Activated B cell treated with CpG ODN at 0.5 μM for 24 hours (primary cell): ENCODE results near the gene EARS2. TPM values are rescaled to one million over a fixed set of nuclear protein-coding genes. Genes with fewer than 3 reads are reported as not detected.

Experiments used
- ATAC-seq: fragments of 200-7000 bp; cut with Tn5 transposase; one replicate; pipeline ENCODE4 v1.10.0; 2021; ENCODE audit warnings: low read depth, mild to moderate bottlenecking, moderate library complexity
- CTCF ChIA-PET: fragments of 350-600 bp; sonication (Branson Sonifier 250); formaldehyde crosslinking; loops from one replicate; lab custom pipeline; 2021; ENCODE audit warnings: antibody characterized with exemption; lab: Charles Lee
- POLR2A ChIA-PET: fragments of 350-600 bp; sonication (Branson Sonifier 250); formaldehyde crosslinking; loops from one replicate; lab custom pipeline; 2021; ENCODE audit warnings: antibody characterized with exemption; lab: Charles Lee
- DNase-seq: peaks from one replicate; pipeline ENCODE4 v3.0.0; 2022
- H3K27ac Mint-ChIP-seq: one replicate; pipeline ENCODE4 v1.8.0; 2020; ENCODE audit warnings: mixed read lengths
- H3K27me3 Mint-ChIP-seq: one replicate; pipeline ENCODE4 v1.8.0; 2021; ENCODE audit warnings: mixed read lengths
- H3K36me3 Mint-ChIP-seq: one replicate; pipeline ENCODE4 v1.8.0; 2021; ENCODE audit warnings: low read depth, mixed read lengths
- H3K4me1 Mint-ChIP-seq: one replicate; pipeline ENCODE4 v1.8.0; 2021; ENCODE audit warnings: mixed read lengths
- H3K4me3 Mint-ChIP-seq: one replicate; pipeline ENCODE4 v1.8.0; 2020; ENCODE audit warnings: mild to moderate bottlenecking, mixed read lengths
- H3K9me3 Mint-ChIP-seq: one replicate; pipeline ENCODE4 v1.8.0; 2020; ENCODE audit warnings: mixed read lengths
- intact Hi-C: fragments of 100-400 bp; cut with micrococcal nuclease; formaldehyde crosslinking; loops from one replicate; pipeline ENCODE4 v1.15.1; 2024
- total RNA-seq: library from RNA; stranded (reverse); gene quantifications from 2 replicates; pipeline ENCODE4 v1.2.3, GENCODE V29; 2022
- TF ChIP-seq, protein P1 (sequence below): fragments of 200-600 bp; IDR thresholded peaks from one replicate; pipeline ENCODE4 v1.8.0; 2022; ENCODE audit warnings: antibody characterized with exemption, mild to moderate bottlenecking

EARS2 gene
- total RNA-seq, 1 donor from 2014 or later = 27.5 TPM

DNA sequence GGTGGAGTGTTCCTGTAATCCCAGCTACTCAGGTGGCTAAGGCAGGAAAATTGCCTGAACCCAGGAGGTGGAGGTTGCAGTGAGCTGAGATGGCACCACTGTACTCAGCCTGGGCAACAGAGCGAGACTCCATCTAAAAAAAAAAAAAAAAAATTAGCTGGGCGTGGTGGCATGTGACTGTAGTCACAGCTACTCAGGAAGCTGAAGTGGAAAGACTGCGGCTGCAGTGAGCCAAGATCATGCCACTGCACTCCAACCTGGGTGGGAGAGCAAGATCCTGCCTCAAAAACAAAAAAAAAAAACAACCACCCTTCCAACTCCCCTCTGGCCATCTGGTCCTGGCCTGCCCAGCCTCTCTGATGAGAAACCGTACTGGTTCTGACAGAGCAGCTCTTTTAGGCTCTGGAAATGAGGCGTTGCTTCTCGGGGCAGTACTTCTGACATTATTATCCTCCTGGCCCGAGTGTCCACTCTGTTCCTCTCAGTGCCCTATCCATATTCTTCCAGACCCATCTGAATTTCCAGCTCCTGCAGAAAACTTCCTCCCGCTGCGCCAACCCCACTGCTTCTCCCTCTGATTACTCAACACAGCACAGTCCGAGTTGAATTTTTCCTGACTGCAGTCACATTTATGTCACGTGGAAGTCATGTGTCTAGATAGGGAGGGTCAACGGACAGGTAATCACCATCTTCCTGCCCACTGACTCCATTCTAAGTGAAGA, 60.2 kb downstream of the EARS2 start:
- Mint-ChIP-seq H3K4me3 (peak overlapping the region; percentile 28), H3K27ac (peak overlapping the region; percentile 73), H3K4me1 (peaks cover 69% of the 10 kb centered on the region), H3K9me3 (no peaks in the 10 kb centered on the region), H3K36me3 (peaks cover 83% of the 10 kb centered on the region), H3K27me3 (no peaks in the 10 kb centered on the region)
- CTCF ChIA-PET = interaction anchor here (1.4 kb wide), 1 partner anchor 9 kb away, joined by 3 read pairs; no protein-coding TSS in a partner anchor
- intact Hi-C loops = no loop called here
- POLR2A ChIA-PET = interaction anchor here (0.6 to 5.4 kb wide), 9 partner anchors 11 to 1044 kb away, joined by 3 to 55 read pairs (median 6); partner anchors contain the start of genes EARS2, GGA2 and UBFD1
- DNase-seq (no peak), ATAC-seq (peak; percentile 88)
- TF ChIP-seq, protein P1, sequence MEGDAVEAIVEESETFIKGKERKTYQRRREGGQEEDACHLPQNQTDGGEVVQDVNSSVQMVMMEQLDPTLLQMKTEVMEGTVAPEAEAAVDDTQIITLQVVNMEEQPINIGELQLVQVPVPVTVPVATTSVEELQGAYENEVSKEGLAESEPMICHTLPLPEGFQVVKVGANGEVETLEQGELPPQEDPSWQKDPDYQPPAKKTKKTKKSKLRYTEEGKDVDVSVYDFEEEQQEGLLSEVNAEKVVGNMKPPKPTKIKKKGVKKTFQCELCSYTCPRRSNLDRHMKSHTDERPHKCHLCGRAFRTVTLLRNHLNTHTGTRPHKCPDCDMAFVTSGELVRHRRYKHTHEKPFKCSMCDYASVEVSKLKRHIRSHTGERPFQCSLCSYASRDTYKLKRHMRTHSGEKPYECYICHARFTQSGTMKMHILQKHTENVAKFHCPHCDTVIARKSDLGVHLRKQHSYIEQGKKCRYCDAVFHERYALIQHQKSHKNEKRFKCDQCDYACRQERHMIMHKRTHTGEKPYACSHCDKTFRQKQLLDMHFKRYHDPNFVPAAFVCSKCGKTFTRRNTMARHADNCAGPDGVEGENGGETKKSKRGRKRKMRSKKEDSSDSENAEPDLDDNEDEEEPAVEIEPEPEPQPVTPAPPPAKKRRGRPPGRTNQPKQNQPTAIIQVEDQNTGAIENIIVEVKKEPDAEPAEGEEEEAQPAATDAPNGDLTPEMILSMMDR = no peak

DNA sequence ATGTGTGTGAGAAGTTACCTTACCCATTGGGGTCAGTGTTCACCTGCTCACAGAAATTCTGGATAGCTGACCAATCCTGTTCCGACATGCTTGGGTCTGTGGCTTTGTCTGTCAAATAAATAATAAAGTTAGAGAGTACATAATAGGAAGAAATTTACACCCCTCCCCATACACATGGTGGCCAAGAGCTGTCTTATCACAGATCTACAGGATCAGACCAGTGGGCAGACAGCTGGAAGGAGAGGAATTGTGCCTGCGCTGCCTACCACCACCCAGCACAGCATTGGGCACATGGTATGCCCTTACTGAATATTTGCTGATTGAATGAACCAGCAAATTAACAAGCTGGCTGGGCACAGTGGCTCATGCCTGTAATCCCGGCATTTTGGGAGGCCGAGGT, 61.5 kb downstream of the EARS2 start:
- H3K27ac Mint-ChIP-seq = peak overlapping the region; percentile 73
- POLR2A ChIA-PET = interaction anchor here (0.6 to 5.4 kb wide), 6 partner anchors 9 to 383 kb away, joined by 4 to 55 read pairs (median 6); partner anchors contain the start of gene GGA2

DNA sequence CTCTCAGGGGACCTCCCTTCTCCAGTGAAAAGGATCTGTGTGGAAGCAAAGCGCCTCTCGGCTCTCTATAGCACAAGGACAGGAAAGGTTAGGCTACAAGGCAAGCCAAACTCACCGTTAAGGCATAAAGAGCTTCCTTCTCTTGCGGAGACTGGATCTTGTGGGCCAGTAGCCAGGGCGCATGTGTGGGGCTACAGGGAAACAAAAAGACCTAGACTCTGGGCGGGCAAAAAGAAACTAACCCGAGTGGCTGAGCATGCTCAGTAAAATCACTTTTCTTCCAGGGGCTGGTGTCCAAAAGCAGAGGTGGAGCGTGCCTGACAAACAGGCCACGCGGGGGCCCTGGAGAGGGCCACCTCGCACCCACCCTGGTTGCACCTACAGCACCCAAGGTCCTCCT, 63.0 kb downstream of the EARS2 start:
- ChIA-PET CTCF (no interaction called here), POLR2A (no interaction called here)
- no peak for ATAC-seq

More for the DNA sequence above, 61.5 kb downstream of the EARS2 start:
- H3K4me3 Mint-ChIP-seq = no peak overlapping the region
- no peaks in the 10 kb centered on the region for H3K27me3 Mint-ChIP-seq
- peaks cover 82% of the 10 kb centered on the region for H3K36me3 Mint-ChIP-seq
- CTCF ChIA-PET = interaction anchor here (0.5 to 1.4 kb wide), 4 partner anchors 9 to 1912 kb away, joined by 3 to 4 read pairs (median 4); no protein-coding TSS in a partner anchor
- H3K4me1 Mint-ChIP-seq = peaks cover 56% of the 10 kb centered on the region
- TF ChIP-seq, protein P1 = no peak
- H3K9me3 Mint-ChIP-seq = no peaks in the 10 kb centered on the region
- intact Hi-C loops = no loop called here
- DNase-seq = no peak
- no peak for ATAC-seq

DNA sequence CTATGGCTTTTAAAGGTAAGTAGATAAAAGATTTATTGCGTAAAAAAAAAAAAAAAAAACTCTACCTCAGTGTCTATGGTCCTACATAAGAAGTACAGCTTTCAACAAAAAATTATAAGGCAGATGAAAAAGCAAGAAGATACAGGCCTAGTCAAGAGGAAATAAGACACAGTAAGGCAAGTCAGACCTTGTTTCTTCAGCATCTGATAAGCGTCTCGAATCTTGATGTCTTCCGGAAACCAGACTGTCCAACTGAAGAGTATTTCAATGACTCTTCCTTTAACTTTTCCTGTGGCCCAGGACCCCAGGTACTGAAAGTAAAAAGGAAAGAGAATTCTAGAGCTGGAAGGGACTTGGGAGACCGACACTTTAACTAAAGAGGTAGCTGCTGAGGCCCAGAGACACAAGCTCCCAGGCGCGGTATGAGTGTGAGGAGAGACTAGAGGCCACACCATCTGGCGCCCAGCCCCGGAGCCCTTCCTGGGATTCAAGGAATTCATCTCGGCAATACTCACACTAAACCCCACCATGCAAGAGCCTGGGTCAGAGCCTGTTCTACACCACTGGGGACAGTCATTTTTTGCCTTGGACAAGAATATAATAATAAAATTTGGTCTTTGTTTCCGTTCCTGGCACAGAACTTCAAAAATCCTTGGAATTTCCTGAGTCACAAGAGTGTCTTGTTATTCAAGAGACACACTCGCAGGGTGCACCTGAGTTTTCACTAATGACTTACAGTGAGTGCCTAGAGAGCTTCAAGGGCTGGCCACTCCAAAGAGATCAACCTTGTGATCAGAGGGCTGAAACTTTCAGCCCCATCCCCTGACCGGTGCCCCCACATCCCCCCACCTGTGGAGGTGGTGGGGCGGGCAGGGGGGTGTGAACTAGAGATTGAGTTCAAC, 65.4 kb downstream of the EARS2 start:
- Mint-ChIP-seq H3K27me3 (no peaks in the 10 kb centered on the region), H3K4me3 (no peak overlapping the region), H3K9me3 (no peaks in the 10 kb centered on the region), H3K27ac (no peak overlapping the region), H3K36me3 (peaks cover 96% of the 10 kb centered on the region), H3K4me1 (peaks cover 17% of the 10 kb centered on the region)
- intact Hi-C loops = no loop called here
- no peak for ATAC-seq
- no peak for DNase-seq
- ChIA-PET POLR2A (interaction anchor here (1.3 kb wide), 2 partner anchors 13 to 67 kb away, joined by 3 to 4 read pairs; no protein-coding TSS in a partner anchor), CTCF (no interaction called here)
- TF ChIP-seq, protein P1 = no peak

More for the DNA sequence above, 63.0 kb downstream of the EARS2 start:
- intact Hi-C loops = no loop called here
- peaks cover 85% of the 10 kb centered on the region for H3K36me3 Mint-ChIP-seq
- DNase-seq = no peak
- peaks cover 41% of the 10 kb centered on the region for H3K4me1 Mint-ChIP-seq
- no peak overlapping the region for H3K4me3 Mint-ChIP-seq
- H3K9me3 Mint-ChIP-seq = no peaks in the 10 kb centered on the region
- TF ChIP-seq, protein P1 = no peak
- peak overlapping the region; percentile 61 for H3K27ac Mint-ChIP-seq
- no peaks in the 10 kb centered on the region for H3K27me3 Mint-ChIP-seq
